Measurements from ENCODE around the gene ABCA5. TPM values are rescaled to one million over a fixed set of nuclear protein-coding genes. Genes with fewer than 3 reads are reported as not detected.
"Not testable (repeated sequence)": the region's sequence is repeated elsewhere in the genome, so short reads cannot be mapped to it uniquely, and the experiment has no call there.

Gene ABCA5
- total and polyA plus RNA-seq, 5 donors from 2014 or later: 7.0 to 40.5 (median 7.9) TPM

GRCh38 chr17:69196105-69196653 is 130.8 kb downstream of the ABCA5 start:
- not testable (repeated sequence) for H3K4me3 ChIP-seq (ENCODE audit: low read depth, low read length); H3K27ac ChIP-seq (ENCODE audit: insufficient read depth, low read length, poor library complexity, severe bottlenecking); H3K4me1 Mint-ChIP-seq; H3K9me3 ChIP-seq (ENCODE audit: control insufficient read depth in 2 of 2, low read length in 2 of 2); H3K4me3 Mint-ChIP-seq; H3K9me3 Mint-ChIP-seq; DNase-seq; H3K36me3 ChIP-seq (ENCODE audit: control insufficient read depth, insufficient read depth, low read length); ATAC-seq (ENCODE audit: low read depth in 2 of 2); H3K36me3 Mint-ChIP-seq; H3K27me3 ChIP-seq (ENCODE audit: control insufficient read depth, insufficient read depth, low read length); H3K4me1 ChIP-seq (ENCODE audit: control insufficient read depth, insufficient read depth, low read length, poor library complexity, severe bottlenecking); H3K27me3 Mint-ChIP-seq; H3K27ac Mint-ChIP-seq

Other genes starting within 250 kb of the ABCA5 start
- 0.15 TPM for gene ABCA6, start 185.2 kb downstream of the ABCA5 start, total RNA-seq
- not detected for gene ABCA6, start 185.2 kb downstream of the ABCA5 start, polyA plus RNA-seq
- 2.4 TPM for gene ABCA10, start 98.3 kb downstream of the ABCA5 start, total RNA-seq
- gene ABCA10, start 98.3 kb downstream of the ABCA5 start, polyA plus RNA-seq: under 1 TPM in 2 of 4 donors, not detected in 2; 0.07 to 0.11 TPM
- 17.3 TPM for gene MAP2K6, start 87.6 kb upstream of the ABCA5 start, total RNA-seq
- 10 to 100 TPM; 10.3 to 16.4 (median 13.2) TPM for gene MAP2K6, start 87.6 kb upstream of the ABCA5 start, polyA plus RNA-seq

Measured in CD4-positive, CD25-positive, alpha-beta regulatory T cell (primary cell).